Measurements from ENCODE around the gene CNDP2.

Gene CNDP2

GRCh38 chr18:74570266-74570665 lies 74.1 kb downstream of the CNDP2 start:
- DNase-seq (ENCODE audit: low read depth in 3 of 3): no peak

- DNase-seq (ENCODE audit: low read depth in 3 of 3): no peak
Measured at GRCh38 chr18:74571895-74572680, 75.9 kb downstream of the CNDP2 start.

- no peak for DNase-seq (ENCODE audit: low read depth in 3 of 3)
Measured at GRCh38 chr18:74573053-74573452, 76.9 kb downstream of the CNDP2 start.
